ENCODE results near the gene SNX1.
A peak's percentile ranks its signal among the peaks of the same experiment; 100 is the strongest.

Gene SNX1

GRCh38 chr15:64148581-64148980 lies 52.8 kb downstream of the SNX1 start:
- DNase-seq, result no peak

DNA sequence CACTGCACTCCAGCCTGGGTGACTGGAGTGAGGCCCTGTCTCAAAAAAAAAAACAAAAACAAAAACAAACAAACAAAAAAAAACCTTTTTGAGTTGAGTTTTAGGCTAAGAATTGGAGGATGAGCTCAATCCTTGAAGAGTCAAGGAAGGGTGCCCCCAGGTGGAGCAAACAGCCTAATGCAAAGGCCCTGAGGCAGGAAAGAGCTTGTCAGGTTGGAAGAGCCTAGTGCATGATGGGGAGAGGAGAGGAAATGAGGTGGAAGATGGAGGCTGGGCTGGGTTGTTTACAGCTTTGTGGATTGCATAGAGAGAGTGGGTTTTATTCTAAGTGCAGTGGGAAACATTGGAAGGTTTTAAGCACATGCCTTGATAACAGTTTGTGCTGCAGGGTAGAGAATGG lies 53.6 kb downstream of the SNX1 start:
- no peak for DNase-seq

DNA sequence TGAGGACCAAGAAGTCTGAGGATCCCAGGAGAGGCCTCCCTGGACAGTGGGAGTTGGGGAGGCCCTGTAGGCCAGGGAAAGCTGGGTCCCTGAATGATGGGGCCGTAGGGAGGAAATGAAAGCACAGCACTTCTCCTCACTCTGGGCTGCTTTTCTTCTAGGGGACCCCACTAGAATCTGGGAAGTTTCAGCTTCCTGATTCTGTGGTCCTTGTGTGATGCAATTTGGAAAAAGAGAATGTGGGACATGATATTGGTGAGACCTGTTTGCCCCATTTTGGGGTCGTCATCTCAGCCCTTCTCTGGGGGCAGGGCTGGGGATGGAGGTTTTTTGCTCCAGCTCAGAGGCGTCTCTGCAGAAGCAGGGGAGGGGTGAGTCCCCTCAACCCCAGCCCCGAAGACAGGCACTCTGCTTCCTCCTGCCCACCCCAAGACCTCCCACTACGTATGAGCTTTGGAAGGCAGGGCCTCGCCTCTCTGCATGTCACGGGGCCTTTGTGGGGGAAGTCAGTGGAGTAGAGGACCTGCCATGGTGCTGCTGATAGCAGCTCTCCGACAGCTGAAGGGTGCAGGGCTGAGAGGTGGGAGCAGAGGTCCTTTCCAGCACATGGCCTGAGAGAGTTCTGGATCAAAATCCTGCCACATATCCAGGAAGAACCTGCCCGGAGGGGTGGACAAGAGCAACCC lies 54.3 kb downstream of the SNX1 start:
- no peak for DNase-seq

DNA sequence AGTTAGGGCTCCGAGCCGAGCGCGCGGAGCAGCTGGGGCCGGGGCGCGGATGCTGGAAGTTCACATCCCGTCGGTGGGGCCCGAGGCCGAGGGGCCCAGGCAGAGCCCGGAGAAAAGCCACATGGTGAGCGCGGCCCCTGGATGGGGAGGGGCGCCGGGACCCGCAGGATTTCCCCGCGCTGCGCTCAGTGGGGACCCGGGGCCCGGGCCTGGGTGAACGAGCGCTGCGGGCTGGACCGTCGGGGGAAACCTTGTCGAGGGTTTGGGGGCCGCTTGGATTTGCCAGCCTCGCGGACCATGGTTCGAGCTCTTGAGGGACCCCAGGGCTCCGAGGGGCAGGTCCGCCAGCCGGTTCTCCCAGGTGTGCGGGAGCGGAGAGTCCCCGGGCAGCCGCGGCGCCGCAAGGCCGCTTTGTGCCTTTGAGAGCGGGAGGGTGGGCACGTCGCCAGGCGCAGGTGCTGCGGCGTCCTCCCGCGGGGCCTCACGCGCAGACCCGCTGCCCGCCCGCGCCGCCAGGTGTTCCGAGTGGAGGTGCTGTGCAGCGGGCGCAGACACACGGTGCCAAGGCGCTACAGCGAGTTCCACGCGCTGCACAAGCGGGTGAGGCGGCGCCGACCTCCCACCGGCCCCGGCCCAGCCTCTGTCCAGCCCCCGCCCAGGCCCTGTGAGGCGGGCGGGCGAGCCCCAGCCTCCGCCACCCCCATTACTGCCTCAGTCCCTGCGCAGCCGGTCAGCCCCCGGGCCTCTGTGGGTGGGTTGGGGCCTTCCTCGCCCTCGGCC lies 56.1 kb downstream of the SNX1 start, which contains the start of gene SNX22:
TSS of gene SNX22 (plus strand) at position 5 of the 780 bp plus-strand sequence. CDS start at position 50, 45 bp downstream.
- no peak for DNase-seq

DNA sequence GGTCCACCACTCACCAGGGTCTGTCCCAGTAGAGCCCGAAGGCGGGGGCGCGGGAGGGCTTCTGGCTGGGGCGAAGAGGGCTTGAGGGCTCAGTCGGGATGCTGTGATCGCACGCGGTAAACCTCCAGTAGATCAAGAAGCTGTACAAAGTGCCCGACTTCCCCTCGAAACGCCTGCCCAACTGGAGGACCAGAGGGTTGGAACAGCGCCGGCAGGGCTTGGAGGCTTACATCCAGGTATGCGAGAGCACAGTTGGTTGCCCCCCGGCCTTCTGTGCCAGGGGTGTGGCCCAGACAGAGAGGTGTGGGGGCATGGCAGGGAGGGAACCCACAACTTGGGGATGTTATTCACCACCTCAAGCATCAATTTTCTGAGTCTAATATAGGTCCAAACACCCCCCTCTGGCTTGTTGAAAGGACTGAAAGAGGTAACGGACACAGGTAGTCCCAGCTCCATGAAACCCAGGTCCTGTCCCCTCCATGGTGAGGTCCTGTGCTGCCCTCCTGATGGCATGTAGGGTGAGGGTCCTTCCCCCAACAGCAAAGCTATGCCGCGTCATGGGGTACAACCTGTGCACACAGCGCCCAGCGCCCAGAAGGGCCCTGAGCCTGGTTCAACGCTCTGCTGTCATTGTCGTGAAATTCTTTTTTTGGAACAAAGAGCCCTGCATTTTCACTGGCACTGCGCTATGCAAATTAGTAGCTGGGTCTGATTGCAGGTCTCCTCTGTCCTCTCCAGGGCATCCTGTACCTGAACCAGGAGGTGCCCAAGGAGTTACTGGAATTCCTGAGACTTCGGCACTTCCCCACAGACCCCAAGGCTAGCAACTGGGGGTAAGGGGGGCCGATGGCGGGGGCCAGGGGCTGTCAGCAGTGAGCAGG lies 57.0 kb downstream of the SNX1 start:
- no peak for DNase-seq

DNA sequence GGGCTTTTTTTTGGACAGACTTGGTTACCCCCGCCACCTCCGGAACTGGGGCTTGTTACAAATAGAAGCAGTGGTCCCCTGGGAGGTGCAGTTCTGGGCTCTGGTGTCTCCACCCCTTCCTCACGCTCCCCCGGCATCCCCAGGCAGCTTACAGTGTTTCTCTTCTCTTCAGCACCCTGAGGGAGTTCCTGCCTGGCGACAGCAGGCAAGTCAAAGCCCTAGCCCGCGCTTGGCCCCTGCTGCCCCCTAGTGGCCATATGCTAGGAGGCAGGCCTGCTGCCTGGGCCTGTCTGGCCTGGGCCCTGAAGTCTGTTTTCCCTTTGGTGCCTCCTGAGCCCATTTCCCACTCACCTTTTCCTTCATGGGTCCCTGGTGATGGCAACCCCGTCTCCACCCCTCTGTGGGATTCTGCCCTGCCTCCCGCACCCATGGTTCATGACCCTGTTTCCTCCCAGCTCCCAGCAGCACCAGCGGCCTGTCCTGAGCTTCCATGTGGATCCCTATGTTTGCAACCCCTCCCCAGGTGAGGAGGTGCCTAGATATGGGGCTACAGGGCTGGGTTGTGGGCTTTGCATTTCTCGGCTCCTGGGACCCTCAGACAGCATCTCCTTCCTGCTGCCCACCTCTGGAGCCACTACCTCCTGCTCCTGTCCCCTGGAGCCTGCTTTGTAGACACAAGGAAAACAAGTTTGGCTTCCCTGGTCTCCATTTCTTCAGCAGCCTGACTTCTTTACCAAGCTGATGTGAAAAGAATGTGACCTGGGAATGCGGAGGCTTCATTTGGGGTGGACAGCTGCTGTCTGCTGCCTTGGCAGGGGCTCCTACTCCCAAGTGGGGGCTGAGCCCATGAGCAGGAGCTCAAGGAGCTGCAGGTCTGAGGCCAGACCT lies 57.9 kb downstream of the SNX1 start:
- peak; percentile 83 for DNase-seq

DNA sequence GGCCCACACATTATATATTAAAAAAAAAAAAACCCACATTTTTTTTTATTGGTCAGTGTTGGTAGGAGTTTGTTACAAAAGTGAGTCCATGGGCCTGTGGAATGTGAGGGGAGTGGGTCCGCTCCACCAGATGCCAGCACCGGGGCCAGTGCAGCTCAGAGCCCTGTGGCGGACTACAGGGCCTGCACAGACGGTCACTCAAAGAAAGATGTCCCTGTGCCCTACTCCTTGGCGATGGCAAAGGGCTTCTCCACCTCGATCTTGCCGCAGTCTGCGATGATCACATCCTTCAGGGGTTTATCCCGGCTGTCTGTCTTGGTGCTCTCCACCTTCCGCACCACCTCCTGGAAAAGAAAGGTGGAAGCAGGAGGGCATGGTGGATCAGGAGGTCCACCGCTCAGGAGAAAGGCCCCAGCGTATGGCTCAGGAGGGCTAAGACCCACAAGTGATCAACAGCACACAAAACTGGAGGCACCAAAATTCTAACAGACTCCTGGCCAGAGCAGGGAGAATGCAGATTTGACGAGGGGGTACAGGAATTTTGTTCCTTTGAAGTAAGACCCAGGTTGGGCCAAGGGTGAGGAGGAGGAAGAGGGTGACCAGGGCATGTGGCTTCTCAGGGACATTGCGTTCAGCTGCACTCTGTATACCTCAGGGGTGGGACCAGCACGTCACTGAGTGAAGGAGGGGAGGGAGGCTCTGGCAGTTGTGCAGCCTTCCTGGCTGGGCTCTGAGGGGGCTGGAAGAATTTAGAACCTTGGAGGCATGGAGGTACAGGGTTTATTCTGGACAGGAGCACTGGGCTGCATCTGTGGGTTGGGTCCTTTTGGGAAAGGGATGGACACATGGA lies 60.2 kb downstream of the SNX1 start:
- DNase-seq, result no peak

DNA sequence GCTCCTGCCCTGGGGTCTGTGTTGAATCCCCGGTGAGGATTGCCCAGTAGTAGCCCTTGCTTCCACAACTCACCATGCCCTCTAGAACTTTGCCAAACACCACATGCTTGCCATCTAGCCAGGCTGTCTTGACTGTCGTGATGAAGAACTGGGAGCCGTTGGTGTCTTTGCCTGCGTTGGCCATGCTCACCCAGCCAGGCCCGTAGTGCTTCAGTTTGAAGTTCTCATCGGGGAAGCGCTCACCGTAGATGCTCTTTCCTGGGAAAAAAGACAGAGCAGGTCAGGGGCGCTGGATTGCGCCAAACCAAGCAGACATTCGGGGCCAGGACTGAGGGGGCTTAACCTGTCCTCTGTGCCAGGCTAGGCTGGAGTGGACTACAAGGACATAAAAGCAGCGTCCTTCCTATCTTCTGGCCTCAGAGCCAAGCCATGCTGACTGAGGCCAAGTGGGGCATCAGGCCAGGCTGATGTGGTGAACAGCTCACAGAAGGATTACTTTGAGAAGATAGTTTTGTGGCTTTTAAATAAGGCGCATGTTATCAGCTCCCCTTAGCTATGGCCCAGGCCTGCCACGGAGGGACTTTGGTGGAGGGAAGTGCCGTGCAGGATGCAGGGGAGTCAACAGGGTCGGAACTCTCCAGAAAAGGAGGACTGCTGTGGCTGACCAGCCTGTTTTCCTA lies 61.0 kb downstream of the SNX1 start:
- no peak for DNase-seq

- DNase-seq, result no peak
These were observed 61.9 kb downstream of the SNX1 start for GRCh38 chr15:64157599-64158125.

- no peak for DNase-seq
These were observed 62.8 kb downstream of the SNX1 start for GRCh38 chr15:64158363-64159134.

DNA sequence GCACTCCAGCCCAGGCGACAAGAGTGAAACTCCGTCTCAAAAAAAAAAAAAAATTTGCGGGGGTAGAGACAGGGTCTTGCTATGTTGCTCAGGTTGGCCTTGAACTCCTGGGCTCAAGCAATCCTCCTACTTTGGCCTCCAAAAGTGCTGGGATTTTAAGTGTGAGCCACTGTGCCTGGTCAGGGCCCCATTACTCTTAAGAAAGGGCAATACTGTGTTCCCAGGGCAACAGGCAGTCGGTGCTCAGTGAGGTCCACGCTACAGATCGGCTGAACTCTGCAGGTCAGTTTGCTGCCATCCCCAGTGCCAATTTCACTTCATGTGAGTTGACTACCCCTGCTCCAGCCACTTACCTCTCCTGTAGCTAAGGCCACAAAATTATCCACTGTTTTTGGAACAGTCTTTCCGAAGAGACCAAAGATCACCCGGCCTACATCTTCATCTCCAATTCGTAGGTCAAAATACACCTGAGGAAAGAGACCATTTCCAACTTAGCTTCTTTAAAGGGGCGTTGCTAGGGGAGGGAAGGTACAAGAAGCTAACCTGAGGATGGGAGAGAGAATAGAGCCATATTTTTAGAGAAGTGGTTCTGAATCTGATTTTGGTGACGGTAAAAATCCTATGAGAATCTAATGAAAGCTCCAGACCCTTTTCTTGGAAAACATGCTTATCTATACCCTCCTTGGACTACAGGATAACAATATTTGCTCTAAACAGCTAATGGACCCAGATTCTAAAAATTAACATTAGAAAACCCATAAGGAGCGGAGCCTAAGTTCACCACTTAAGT lies 66.1 kb downstream of the SNX1 start:
- DNase-seq, result no peak

- DNase-seq, result peak; percentile 76
These were observed 66.7 kb downstream of the SNX1 start for GRCh38 chr15:64162478-64162868.

DNA sequence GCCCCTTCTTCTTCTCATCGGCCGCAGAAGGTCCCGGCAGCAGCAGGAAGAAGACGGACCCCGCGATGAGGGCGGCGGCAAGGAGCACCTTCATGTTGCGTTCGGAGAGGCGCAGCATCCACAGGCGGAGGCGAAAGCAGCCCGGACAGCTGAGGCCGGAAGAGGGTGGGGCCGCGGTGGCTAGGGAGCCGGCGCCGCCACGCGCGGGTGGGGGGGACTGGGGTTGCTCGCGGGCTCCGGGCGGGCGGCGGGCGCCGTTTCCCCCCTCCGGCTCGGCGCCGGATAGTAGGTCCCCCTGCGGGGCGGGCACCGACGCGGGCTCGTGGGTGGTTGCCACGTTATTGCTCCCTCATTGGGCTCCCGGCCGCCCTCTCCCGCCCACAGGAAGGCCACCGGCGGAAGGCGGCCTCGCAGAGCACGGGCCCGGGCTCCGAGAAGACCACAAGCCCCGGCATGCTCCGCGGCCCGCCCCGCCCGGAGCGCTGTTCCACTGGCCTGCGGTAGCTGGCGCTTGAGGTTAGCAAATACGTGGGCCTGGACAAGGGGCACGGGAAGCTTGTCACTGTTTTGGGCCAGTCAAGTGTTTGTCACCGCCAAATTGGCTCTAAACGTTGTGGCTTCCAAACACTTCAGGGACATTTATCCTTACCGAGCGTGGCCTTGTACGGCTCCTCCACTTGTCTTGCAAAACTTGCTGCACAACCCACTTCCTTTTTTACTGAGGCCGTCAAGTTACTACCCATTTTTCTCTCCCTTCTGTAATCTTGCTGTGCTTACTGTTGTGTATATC lies 67.3 kb downstream of the SNX1 start, which contains the start of gene PPIB:
TSS of gene PPIB (minus strand) at position 154 of the 790 bp plus-strand sequence. CDS start at position 118, 36 bp downstream.
- peak; percentile 98 for DNase-seq

DNA sequence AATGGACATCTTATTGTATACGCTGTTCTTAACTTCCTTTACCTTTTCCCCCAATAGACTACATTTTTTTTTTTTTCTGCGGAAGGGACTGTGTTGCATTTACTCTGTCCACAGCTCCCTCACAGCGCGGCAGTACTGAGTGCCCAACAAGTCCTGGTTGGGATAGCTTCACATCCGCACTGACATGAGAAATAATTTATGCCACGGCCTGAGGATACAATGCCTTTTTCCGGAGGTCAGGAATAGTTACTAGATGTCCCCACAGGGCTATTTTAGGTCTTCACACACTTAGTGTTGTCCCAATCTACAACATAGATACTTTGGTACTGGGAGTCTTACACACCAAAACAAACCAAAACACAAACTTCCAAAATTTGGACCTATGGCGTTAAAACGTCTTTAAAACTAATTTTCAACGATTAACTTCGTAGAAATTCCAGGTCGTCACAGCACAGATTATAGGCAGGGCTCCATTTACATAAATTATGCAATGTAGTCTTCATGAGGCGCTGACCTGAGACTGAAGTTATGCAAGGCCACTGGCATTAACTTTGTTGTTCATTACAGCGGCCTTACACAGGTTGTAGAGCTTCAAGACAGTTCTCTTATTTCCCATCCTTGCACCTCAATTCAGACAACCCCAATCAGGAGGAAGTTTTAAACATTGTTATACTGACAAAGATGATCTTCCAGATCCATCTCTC lies 68.0 kb downstream of the SNX1 start:
- no peak for DNase-seq

- DNase-seq, result no peak
These were observed 68.7 kb downstream of the SNX1 start for GRCh38 chr15:64164436-64164835.

DNA sequence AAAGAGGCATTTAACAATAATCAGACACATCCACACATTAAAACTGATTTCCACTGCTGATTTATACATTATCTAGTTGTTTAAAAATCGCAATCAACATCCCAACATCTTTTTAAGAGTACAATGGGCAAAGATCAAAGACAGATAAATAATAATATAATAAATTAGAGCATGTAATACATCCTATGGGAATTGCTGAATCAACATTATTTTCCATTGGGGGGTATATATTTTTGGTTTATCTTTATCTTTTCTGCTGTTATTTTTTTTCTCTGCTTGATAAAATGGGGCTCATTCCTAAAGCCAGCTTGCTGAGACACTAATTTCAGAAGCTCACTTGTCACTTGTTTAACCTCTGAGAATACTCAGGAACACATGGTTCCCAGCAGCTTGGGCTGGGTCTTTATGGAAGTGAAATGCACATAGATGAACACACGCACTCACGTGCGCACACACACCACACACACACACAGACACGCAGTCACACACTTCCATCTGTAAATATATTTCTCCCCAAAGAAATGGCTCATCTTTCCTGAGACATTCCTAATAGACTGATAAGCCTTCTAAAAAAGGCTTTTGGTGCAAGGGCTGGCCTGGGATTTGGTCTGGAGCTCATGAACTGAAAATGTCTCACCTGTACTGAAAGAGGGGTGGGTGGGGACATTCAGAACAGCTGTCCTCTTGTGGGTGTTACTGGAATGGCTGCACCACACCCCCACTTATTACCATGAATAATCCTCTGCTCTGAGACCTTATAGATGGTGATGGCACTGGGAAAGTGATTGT lies 70.5 kb downstream of the SNX1 start:
- DNase-seq, result no peak
